Superior temporal gyrus (tissue), 1 donor: ENCODE data around the gene ANAPC16.

Experiments
- DNase-seq: peaks from one replicate; pipeline ENCODE4 v3.0.0-alpha.2; 2016; ENCODE audit errors: extremely low spot score

Gene ANAPC16

GRCh38 chr10:72243822-72244437 lies 28.1 kb downstream of the ANAPC16 start:
- peak; percentile 67 for DNase-seq

- no peak for DNase-seq
These were observed 28.8 kb downstream of the ANAPC16 start for GRCh38 chr10:72244573-72245038.

- peak; percentile 34 for DNase-seq
These were observed 30.2 kb downstream of the ANAPC16 start for GRCh38 chr10:72245949-72246525.

GRCh38 chr10:72248468-72249151 lies 32.8 kb downstream of the ANAPC16 start:
- DNase-seq = peak; percentile 91

- DNase-seq = peak; percentile 10
These were observed 33.5 kb downstream of the ANAPC16 start for GRCh38 chr10:72249176-72249862.

- DNase-seq = peak; percentile 8
These were observed 34.9 kb downstream of the ANAPC16 start for GRCh38 chr10:72250666-72251065.

GRCh38 chr10:72251635-72252034 lies 35.8 kb downstream of the ANAPC16 start:
- peak; percentile 9 for DNase-seq

- peak; percentile 43 for DNase-seq
These were observed 37.2 kb downstream of the ANAPC16 start for GRCh38 chr10:72252972-72253371.

- DNase-seq = peak; percentile 17
These were observed 37.8 kb downstream of the ANAPC16 start for GRCh38 chr10:72253578-72253977.

- DNase-seq = peak; percentile 97
These were observed 39.2 kb downstream of the ANAPC16 start for GRCh38 chr10:72254813-72255568.

GRCh38 chr10:72255977-72256729 lies 40.3 kb downstream of the ANAPC16 start:
- peak; percentile 76 for DNase-seq

GRCh38 chr10:72257051-72257892 lies 41.5 kb downstream of the ANAPC16 start:
- peak; percentile 45 for DNase-seq

GRCh38 chr10:72258617-72259016 lies 42.8 kb downstream of the ANAPC16 start:
- no peak for DNase-seq

GRCh38 chr10:72259491-72260238 lies 43.9 kb downstream of the ANAPC16 start:
- peak; percentile 70 for DNase-seq

GRCh38 chr10:72260239-72260975 lies 44.6 kb downstream of the ANAPC16 start:
- peak; percentile 84 for DNase-seq

GRCh38 chr10:72260976-72261783 lies 45.4 kb downstream of the ANAPC16 start:
- DNase-seq = peak; percentile 53

GRCh38 chr10:72261784-72262404 lies 46.1 kb downstream of the ANAPC16 start:
- DNase-seq = no peak
